HG02870 (cell line): ENCODE measurements around the gene PI4KA.

Experiments
- ATAC-seq: cut with Tn5 transposase; IDR thresholded peaks from one replicate; pipeline ENCODE4 v1.9.1; 2021; ENCODE audit warnings: mild to moderate bottlenecking, moderate library complexity; ENCODE audit not compliant: unreplicated experiment

The PI4KA gene

GRCh38 chr22:20881869-20882815 lies 23.5 kb upstream of the PI4KA start:
- no peak for ATAC-seq

GRCh38 chr22:20881231-20881630 lies 22.6 kb upstream of the PI4KA start:
- ATAC-seq, result no peak

DNA sequence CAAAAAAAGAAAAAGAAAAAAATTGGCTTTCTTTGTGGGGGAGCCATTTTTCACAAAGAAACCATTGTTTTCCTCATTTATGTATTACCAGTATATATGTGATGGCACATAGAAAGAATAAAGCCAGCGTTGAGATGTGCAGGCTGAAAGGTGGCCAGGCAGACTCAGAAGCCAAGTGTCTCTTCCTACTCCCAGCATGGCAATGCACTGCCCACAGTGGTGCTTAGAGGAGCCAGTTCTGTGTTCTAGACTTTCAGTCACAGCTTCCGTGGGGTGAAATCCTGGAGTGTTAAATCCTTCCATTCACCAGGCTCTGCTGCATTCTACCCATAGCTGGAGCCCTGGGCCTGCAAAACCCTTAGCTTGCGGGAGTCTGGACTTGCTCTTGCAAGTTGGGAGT lies 19.1 kb upstream of the PI4KA start:
- no peak for ATAC-seq

GRCh38 chr22:20875296-20875695 lies 16.7 kb upstream of the PI4KA start:
- no peak for ATAC-seq

DNA sequence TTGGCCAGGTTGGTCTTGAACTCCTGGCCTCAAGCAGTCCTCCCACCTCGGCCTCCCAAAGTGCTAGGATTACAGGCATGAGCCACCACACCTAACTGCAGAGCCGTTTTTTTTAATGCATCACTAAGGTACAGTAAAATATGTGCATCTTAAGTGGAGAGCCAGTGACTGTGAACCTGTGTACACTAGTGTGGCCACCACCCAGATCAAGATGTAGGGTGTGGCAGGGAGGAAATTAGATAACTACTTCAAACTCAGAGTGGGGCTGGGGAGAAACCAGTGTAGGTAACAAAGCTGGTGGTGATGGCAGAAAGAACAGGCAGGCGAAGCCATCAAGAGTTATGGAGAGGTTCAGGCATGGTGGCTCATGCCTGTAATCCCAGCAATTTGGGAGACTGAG lies 14.6 kb upstream of the PI4KA start:
- no peak for ATAC-seq

- no peak for ATAC-seq
Observed at GRCh38 chr22:20869234-20869633, 10.6 kb upstream of the PI4KA start.

- no peak for ATAC-seq
Observed at GRCh38 chr22:20868025-20868962, 9.7 kb upstream of the PI4KA start.

DNA sequence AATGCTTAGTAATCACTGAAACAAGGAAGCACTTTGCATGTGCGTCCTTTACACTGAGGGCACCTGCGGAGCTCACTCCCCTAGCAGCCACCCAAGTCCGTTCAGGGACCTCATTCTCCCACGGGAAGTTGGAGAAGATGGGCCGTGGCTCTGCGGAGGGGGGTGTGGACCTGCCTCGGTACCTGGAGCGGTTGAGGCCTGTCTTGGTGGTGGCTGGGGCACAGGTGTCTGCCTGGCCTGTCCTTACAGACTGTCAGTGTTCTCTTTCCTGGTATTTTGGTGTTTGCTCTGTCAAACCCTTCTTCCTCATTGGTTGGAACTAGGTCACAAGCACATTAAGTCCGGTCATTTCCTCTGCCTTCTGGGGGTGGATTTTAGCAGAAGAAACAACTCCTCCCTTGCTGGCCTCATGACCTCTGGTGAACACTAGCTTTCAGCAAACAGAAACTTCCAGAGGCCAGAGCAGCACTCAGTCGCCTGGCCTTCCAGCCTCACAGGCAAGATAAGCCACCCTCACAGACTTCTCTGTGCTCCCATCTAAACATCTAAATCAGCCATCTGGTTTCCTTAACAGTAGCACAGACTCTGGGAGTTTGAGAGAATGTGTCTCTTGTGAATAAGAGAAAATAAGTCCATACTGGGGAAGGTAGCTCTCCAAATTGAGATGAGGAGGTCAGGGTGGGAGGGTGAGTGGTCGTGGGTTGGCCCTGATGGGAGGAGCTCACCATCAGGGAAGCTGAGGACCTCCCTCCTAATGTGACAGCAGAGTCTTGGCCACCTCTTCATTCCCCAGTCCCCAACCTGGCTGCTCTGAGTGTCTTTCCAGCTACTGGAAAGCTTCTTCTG lies 8.8 kb upstream of the PI4KA start:
- no peak for ATAC-seq

- no peak for ATAC-seq
Observed at GRCh38 chr22:20866736-20867135, 8.1 kb upstream of the PI4KA start.

DNA sequence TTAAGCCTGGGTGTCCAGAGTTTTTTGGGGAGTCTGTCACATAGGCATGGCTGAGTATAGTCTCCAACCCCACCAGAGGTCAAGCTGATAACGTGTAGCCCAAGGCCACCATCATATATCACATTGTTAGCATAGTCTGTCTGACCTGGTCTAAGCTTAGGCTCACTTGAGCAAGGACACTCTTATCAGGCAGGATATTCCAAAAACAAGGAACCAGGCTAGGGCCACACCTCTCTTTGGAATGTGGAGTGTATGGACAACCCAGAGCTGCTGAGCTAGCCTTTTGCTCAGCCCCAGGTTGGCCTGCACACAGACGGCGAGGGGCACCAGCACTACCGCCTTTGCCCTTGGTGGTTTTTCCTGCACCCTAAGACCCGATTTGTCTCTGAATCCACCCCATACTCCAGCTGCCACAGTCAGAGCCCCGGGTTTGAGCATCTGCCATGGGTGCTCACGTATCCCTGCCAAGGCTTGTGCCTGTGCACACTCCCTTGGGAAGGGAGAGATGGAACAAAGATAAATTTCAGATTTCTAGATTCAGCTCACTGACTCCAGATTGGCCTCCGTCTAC lies 7.3 kb upstream of the PI4KA start:
- ATAC-seq, result no peak

DNA sequence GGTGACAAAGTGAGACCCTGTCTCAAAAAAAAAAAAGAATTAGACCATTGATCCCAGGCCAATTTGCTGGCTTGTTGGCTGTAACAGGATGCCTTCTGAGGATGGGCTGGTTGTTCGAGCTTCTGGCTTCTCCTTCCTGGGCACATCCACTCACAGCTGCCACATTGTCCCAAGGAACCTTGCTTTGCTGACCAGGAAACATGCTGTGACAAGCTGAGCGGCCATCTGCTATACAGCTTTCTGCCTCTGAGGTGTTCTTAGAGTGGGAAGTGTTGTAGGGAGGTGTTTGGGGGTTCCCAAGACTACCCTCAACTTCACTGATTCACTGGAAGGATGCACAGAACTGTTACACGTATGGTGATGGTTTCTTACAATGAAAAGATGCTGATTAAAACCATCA lies 6.7 kb upstream of the PI4KA start:
- no peak for ATAC-seq

DNA sequence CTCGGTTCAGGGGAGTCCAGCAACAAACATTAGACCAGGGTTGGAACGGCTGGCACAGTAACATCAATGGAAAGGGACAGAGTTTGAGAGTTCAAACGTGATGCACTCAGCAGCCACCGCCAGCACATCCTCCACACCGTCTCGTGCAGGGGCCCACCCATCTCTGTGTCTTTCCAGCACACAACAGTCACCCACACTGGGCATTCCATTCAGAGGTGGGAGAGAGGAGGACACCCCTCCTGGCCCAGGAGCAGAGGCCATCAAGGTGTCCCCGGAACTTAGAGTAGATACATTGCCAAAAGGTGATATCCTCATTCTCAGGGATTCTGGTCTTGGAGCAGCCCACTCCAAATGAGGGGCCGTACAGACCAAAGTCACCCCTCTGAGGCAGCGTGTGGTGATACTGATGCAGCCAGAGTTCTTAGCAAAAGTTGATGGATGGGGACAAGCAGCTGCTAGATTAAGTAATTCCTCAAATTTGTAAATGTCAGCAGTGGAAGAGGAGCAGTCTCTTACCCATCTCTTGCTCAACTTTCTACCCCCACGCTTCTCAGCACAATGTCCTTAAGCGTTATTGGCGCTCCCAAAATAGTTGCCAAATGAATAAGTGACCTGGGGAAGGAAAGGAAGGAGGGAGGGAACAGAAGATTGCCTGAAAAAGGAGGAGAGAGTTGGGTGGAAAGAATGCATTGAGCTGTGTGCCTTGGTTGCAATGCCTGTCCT lies 5.7 kb upstream of the PI4KA start:
- no peak for ATAC-seq

DNA sequence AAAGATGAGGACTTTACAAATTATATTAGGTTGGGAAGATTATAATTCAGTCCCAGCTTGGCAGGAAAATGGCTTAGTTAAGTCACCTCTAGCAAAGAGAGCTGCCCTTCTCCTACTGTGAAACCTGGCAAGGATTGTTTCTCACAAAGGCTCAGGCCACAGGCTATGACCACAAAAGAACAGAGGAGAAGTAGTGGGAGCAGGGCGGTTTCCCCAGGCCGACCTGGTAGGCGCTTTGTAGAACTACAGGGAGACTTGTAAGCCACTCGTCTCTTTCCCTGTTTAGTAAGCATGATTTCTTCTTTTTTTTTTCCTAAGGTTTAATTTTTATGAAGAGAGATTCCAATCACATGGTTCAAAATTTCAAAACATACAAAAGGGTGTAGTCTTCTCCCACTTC lies 4.8 kb upstream of the PI4KA start:
- no peak for ATAC-seq

DNA sequence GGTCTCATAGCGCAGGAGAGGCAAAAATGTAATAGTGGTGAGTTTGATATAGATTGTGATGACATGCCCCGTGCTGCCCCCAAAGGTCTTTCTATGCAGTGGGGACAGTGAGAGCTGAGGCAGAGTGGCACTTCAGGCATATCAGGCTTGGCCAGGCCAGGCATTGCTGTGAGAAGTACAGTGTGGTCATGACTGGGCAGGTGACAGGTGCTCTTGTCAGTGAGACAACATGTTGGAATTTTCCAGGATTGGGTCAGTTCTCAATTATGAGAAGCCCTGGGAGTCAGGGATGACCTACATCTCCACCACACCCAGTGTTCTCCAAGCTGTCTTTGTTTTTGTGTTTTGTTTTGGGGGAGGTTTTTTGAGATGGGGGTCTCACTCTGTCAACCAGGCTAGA lies 3.9 kb upstream of the PI4KA start:
- no peak for ATAC-seq

DNA sequence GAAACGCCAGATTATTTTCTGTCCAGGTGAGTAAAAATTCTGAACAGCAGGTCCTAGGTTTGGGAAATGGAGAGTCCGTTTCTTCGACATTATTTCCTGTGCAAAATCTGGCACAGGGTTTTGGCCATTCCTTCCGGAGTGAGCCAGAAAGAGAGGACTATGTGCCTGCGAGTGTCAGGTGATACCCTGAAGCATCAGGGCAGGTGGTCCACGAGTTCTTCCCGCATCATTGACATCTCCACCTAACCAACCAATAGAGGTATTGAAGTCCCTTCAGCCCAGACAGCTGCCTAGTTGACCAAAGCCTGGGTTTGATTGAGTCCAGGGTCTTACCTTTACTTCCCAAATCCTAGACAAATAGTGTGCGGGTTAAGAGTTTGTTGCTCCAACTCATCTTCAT lies 1.0 kb upstream of the PI4KA start:
- ATAC-seq, result no peak

DNA sequence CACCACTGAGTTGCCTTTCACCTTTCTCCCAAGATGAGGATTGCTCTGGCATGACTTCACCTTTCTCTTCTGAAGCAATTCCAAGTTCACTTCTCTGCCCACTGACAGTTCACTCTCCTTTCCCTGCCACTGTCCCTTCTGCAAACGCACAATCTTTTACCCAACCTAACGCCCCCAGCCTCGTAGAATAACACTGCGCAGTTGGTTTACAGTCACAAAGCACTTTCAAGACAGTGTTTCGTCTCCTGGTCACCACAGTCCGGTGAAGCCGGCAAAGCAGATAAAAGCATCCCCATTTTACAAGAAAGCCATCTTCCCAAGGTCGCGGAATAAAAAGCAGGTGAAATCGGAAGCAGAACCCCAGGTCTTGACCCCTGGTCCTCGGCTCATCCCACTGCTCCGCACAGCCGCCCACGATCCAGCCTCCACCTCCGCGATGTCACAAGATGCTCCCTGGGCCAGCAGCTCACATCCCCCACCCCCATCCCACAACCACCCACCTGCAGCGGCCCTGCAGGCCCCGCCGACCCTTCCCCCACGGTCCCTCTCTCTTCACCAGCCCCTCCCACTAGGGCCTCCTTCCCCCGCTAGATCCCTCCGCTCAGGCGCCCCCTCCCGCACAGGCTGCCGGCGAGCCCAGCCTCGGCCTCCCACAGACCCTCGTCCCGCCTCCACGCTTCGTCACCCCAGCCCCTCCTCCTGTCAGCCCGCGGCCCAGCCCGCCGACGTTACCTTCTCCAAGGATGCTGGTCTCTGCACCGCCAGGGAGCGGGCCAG lies 585 bp downstream of the PI4KA start:
- peak; percentile 53 for ATAC-seq

DNA sequence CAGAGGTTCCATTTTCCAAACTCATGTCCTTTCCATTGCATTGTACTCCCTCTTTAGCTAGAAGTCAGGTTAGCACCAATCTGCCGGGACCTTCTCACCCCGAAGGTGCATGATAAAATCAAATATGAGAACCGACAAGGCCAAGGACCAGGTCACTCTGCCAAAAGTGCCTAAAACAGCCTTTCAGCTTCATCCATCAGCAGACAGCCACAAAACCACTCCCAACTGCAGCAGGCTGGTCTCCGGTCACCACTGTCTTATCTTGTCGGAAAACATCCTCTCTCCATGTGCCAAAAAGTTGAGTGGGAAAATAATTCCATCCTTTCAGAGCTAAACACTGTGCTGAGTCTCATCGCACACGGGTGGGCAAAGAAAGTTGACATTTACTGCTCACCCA lies 1.4 kb downstream of the PI4KA start:
- no peak for ATAC-seq

GRCh38 chr22:20853236-20853660 lies 5.4 kb downstream of the PI4KA start:
- ATAC-seq, result no peak

GRCh38 chr22:20852503-20852902 lies 6.1 kb downstream of the PI4KA start:
- no peak for ATAC-seq
